H9 (cell line): ENCODE measurements around the gene NPHS1. TPM values are rescaled to one million over a fixed set of nuclear protein-coding genes. Genes with fewer than 3 reads are reported as not detected.

Experiments
- DNase-seq: peaks from one replicate; pipeline ENCODE4 v3.0.0-alpha.2; 2017
- H2AFZ ChIP-seq: one replicate; pipeline ENCODE4 v1.6.1; 2013; ENCODE audit warnings: mild to moderate bottlenecking, low read length, control low read depth, moderate library complexity
- H2AK5ac ChIP-seq: 2 replicates; pipeline ENCODE4 v1.6.1; 2013; ENCODE audit warnings: low read length, control low read depth, mixed read lengths; ENCODE audit not compliant: insufficient read length
- H2BK120ac ChIP-seq: one replicate; pipeline ENCODE4 v1.6.1; 2013; ENCODE audit warnings: low read depth, mild to moderate bottlenecking, low read length, control low read depth, inconsistent platforms; ENCODE audit not compliant: poor library complexity, severe bottlenecking
- H2BK12ac ChIP-seq: 2 replicates; pipeline ENCODE4 v1.6.1; 2013; ENCODE audit warnings: low read length, control low read depth, mixed read lengths, low read depth; ENCODE audit not compliant: insufficient read length
- H2BK15ac ChIP-seq: 2 replicates; pipeline ENCODE4 v1.6.1; 2013; ENCODE audit warnings: low read depth, low read length, control low read depth
- H2BK20ac ChIP-seq: one replicate; pipeline ENCODE4 v1.6.1; 2013; ENCODE audit warnings: low read depth, mild to moderate bottlenecking, low read length, control low read depth, inconsistent platforms; ENCODE audit not compliant: poor library complexity, severe bottlenecking
- H2BK5ac ChIP-seq: 2 replicates; pipeline ENCODE4 v1.6.1; 2013; ENCODE audit warnings: low read length, control low read depth, mixed read lengths; ENCODE audit not compliant: insufficient read length
- H3K14ac ChIP-seq: 2 replicates; pipeline ENCODE4 v1.6.1; 2013; ENCODE audit warnings: low read length, control low read depth; ENCODE audit not compliant: insufficient read depth
- H3K18ac ChIP-seq: 2 replicates; pipeline ENCODE4 v1.6.1; 2013; ENCODE audit warnings: low read depth, mild to moderate bottlenecking, mixed read lengths, low read length, control low read depth; ENCODE audit not compliant: insufficient read length
- H3K23ac ChIP-seq: 2 replicates; pipeline ENCODE4 v1.6.1; 2013; ENCODE audit warnings: low read length, control low read depth, mixed read lengths, low read depth; ENCODE audit not compliant: insufficient read length
- H3K23me2 ChIP-seq: 2 replicates; pipeline ENCODE4 v1.6.1; 2013; ENCODE audit warnings: low read depth, mild to moderate bottlenecking, mixed read lengths, low read length, control low read depth; ENCODE audit not compliant: insufficient read length, poor library complexity, severe bottlenecking
- H3K27ac ChIP-seq: 2 replicates; pipeline ENCODE4 v1.5.1; 2013; ENCODE audit warnings: low read length, control low read depth, mixed read lengths, low read depth; ENCODE audit not compliant: insufficient read length
- H3K27me3 ChIP-seq: 2 replicates; pipeline ENCODE4 v1.6.1; 2013; ENCODE audit warnings: low read length, control low read depth, inconsistent platforms; ENCODE audit not compliant: insufficient read depth
- H3K4ac ChIP-seq: 2 replicates; pipeline ENCODE4 v1.6.1; 2013; ENCODE audit warnings: low read depth, mild to moderate bottlenecking, control low read depth, inconsistent platforms, low read length, moderate library complexity
- H3K4me1 ChIP-seq: 2 replicates; pipeline ENCODE4 v1.6.1; 2013; ENCODE audit warnings: low read length, control low read depth, inconsistent platforms; ENCODE audit not compliant: insufficient read depth
- H3K4me2 ChIP-seq: 2 replicates; pipeline ENCODE4 v1.6.1; 2013; ENCODE audit warnings: low read length, control low read depth, mixed read lengths; ENCODE audit not compliant: insufficient read length, insufficient read depth
- H3K56ac ChIP-seq: 2 replicates; pipeline ENCODE4 v1.6.1; 2013; ENCODE audit warnings: low read depth, mild to moderate bottlenecking, mixed read lengths, low read length, control low read depth; ENCODE audit not compliant: insufficient read length
- H3K79me1 ChIP-seq: 2 replicates; pipeline ENCODE4 v1.6.1; 2013; ENCODE audit warnings: low read depth, mild to moderate bottlenecking, moderate library complexity, low read length, control low read depth, inconsistent platforms; ENCODE audit not compliant: insufficient read depth, poor library complexity, severe bottlenecking
- H3K79me2 ChIP-seq: 2 replicates; pipeline ENCODE4 v1.6.1; 2013; ENCODE audit warnings: low read length, control low read depth, inconsistent platforms; ENCODE audit not compliant: insufficient read depth
- H3K9ac ChIP-seq: 2 replicates; pipeline ENCODE4 v1.6.1; 2013; ENCODE audit warnings: low read length, control low read depth, mixed read lengths; ENCODE audit not compliant: insufficient read length; ENCODE audit errors: extremely low read depth
- H3K9me3 ChIP-seq: one replicate; pipeline ENCODE4 v1.6.1; 2013; ENCODE audit warnings: low read depth, low read length, inconsistent platforms; ENCODE audit not compliant: control insufficient read depth
- H3T11ph ChIP-seq: one replicate; pipeline ENCODE4 v1.6.1; 2013; ENCODE audit warnings: mild to moderate bottlenecking, low read length, control low read depth, inconsistent platforms
- H4K20me1 ChIP-seq: one replicate; pipeline ENCODE4 v1.6.1; 2013; ENCODE audit not compliant: control insufficient read depth, insufficient read length, insufficient read depth
- H4K5ac ChIP-seq: 2 replicates; pipeline ENCODE4 v1.6.1; 2013; ENCODE audit warnings: low read depth, mild to moderate bottlenecking, mixed read lengths, low read length, control low read depth; ENCODE audit not compliant: insufficient read length
- H4K8ac ChIP-seq: replicated peaks from 2 replicates; pipeline ENCODE4 v1.6.1; 2013; ENCODE audit warnings: low read length, control low read depth, mixed read lengths, low read depth; ENCODE audit not compliant: insufficient read length
- H4K91ac ChIP-seq: 2 replicates; pipeline ENCODE4 v1.6.1; 2013; ENCODE audit warnings: low read depth, mild to moderate bottlenecking, moderate library complexity, mixed read lengths, low read length, control low read depth; ENCODE audit not compliant: insufficient read length
- H3K27ac Mint-ChIP-seq, 3 experiments: 2 replicates in 2 of 3; 3 replicates in 1 of 3; pipeline ENCODE4 v1.8.0; 2020 to 2021; ENCODE audit warnings: mixed read lengths in 3 of 3, mild to moderate bottlenecking in 1 of 3, moderate library complexity in 1 of 3
- H3K27me3 Mint-ChIP-seq: 2 replicates; pipeline ENCODE4 v1.8.0; 2021; ENCODE audit warnings: low read depth, mild to moderate bottlenecking, moderate library complexity, mixed read lengths
- H3K36me3 Mint-ChIP-seq, 3 experiments: 2 replicates in 2 of 3; 3 replicates in 1 of 3; pipeline ENCODE4 v1.8.0; 2020 to 2021; ENCODE audit warnings: low read depth in 3 of 3, mixed read lengths in 3 of 3; ENCODE audit not compliant: insufficient read depth in 1 of 3
- H3K4me1 Mint-ChIP-seq, 2 experiments: 2 replicates each; pipeline ENCODE4 v1.8.0; 2020; ENCODE audit warnings: mixed read lengths in 2 of 2
- H3K4me3 Mint-ChIP-seq, 2 experiments: 2 replicates in 1 of 2; 3 replicates in 1 of 2; pipeline ENCODE4 v1.8.0; 2020 to 2021; ENCODE audit warnings: mild to moderate bottlenecking in 2 of 2, mixed read lengths in 2 of 2, moderate library complexity in 1 of 2
- H3K9me3 Mint-ChIP-seq, 2 experiments: 2 replicates in 1 of 2; 3 replicates in 1 of 2; pipeline ENCODE4 v1.8.0; 2020; ENCODE audit warnings: mild to moderate bottlenecking in 2 of 2, mixed read lengths in 2 of 2, moderate library complexity in 1 of 2
- WGBS: extraction: QIAGEN DNeasy Blood & Tissue Kit; methylation state at CpG from one replicate; pipeline ENCODE4 v1.1.7; 2013; ENCODE audit warnings: missing lambda C conversion rate, low lambda C conversion rate, mixed read lengths; ENCODE audit not compliant: insufficient read length; ENCODE audit errors: extremely low coverage; 5-methylcytosine and 5-hydroxymethylcytosine counted together
- total RNA-seq: library from RNA; stranded (reverse); gene quantifications from 2 replicates; pipeline ENCODE4 v1.2.1, GENCODE V29; 2021
- TF ChIP-seq, protein P1 (sequence below): fragments of 200-600 bp; sonication (generic); conservative IDR thresholded peaks from 3 replicates; pipeline ENCODE4 v1.8.0; 2021; ENCODE audit warnings: antibody characterized with exemption, mild to moderate bottlenecking

Gene NPHS1
- total RNA-seq, 1 experiment from 2014 or later, result 0.83 TPM

DNA sequence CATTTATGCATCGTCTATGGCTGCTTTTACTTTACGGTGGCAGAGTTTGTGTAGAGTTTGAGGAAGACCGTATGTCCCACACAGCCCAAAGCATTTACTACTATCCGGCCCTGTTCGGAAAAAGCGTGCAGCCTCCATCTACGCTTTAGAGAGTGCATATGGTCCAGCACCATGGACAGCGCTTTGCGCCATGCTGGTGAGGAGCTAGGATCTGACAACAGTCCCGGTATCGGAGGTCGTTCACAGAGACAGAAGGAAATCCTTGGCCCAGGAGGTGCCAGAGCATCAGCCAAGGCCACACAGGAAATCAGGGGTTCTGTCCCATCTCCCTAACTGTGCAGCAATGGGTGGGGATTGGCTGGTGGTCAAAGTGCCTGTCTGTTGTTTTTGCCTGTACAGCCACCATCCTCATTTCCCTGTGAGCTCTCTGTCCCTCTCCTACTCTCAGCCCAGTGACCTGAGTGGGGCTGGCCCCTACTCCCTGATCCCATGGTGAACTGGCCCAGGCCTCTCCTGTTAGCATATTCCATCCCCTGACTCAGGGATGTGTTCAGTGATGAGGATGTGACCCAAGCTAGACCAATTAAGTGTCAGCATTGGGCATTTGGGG lies 23.5 kb downstream of the NPHS1 start:
- WGBS, result no CpG with 5 or more reads among the region's 12 CpGs
- Mint-ChIP-seq H3K4me1 (no peaks in the 10 kb centered on the region; a peak in 2 of 4 replicates), H3K27ac (no peak overlapping the region), H3K27me3 (peaks cover 58% of the 10 kb centered on the region), H3K9me3 (no peaks in the 10 kb centered on the region), H3K36me3 (no peaks in the 10 kb centered on the region), H3K4me3 (peak overlapping the region in 1 of 2 experiments; percentile 1; a peak in 1 of 5 replicates)
- H3K4me2 ChIP-seq, result no peak overlapping the region
- no peak overlapping the region for H3T11ph ChIP-seq
- no peak overlapping the region for H2BK15ac ChIP-seq
- H2BK20ac ChIP-seq, result no peak overlapping the region
- no peaks in the 10 kb centered on the region for H4K20me1 ChIP-seq
- no peak overlapping the region for H2BK120ac ChIP-seq
- no peak overlapping the region for H4K5ac ChIP-seq
- H4K91ac ChIP-seq, result no peak overlapping the region
- no peak overlapping the region for H3K56ac ChIP-seq
- no peak overlapping the region for H3K14ac ChIP-seq
- no peaks in the 10 kb centered on the region for H3K79me1 ChIP-seq
- TF ChIP-seq, protein P1, sequence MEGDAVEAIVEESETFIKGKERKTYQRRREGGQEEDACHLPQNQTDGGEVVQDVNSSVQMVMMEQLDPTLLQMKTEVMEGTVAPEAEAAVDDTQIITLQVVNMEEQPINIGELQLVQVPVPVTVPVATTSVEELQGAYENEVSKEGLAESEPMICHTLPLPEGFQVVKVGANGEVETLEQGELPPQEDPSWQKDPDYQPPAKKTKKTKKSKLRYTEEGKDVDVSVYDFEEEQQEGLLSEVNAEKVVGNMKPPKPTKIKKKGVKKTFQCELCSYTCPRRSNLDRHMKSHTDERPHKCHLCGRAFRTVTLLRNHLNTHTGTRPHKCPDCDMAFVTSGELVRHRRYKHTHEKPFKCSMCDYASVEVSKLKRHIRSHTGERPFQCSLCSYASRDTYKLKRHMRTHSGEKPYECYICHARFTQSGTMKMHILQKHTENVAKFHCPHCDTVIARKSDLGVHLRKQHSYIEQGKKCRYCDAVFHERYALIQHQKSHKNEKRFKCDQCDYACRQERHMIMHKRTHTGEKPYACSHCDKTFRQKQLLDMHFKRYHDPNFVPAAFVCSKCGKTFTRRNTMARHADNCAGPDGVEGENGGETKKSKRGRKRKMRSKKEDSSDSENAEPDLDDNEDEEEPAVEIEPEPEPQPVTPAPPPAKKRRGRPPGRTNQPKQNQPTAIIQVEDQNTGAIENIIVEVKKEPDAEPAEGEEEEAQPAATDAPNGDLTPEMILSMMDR, result no peak
- no peaks in the 10 kb centered on the region for H3K79me2 ChIP-seq
- no peak overlapping the region for H3K4ac ChIP-seq
- no peak overlapping the region for H3K23ac ChIP-seq
- no peak overlapping the region for H3K9ac ChIP-seq
- no peak overlapping the region for H3K27ac ChIP-seq
- H2BK12ac ChIP-seq, result no peak overlapping the region
- no peak overlapping the region for H2AK5ac ChIP-seq
- peak; percentile 82 for DNase-seq
- no peaks in the 10 kb centered on the region for H3K4me1 ChIP-seq
- no peak overlapping the region for H2AFZ ChIP-seq
- no peak overlapping the region for H4K8ac ChIP-seq
- H3K23me2 ChIP-seq, result no peaks in the 10 kb centered on the region
- H3K27me3 ChIP-seq, result no peaks in the 10 kb centered on the region; the same call in 1 of the 2 replicates
- H3K9me3 ChIP-seq, result no peaks in the 10 kb centered on the region
- H3K18ac ChIP-seq, result no peak overlapping the region
- no peak overlapping the region for H2BK5ac ChIP-seq
